A549 (cell line): Measurements from ENCODE around the gene TRAF7. TPM values are rescaled to one million over a fixed set of nuclear protein-coding genes. Genes with fewer than 3 reads are reported as not detected.
A peak's percentile ranks its signal among the peaks of the same experiment; 100 is the strongest.
"Not testable (repeated sequence)": the region's sequence is repeated elsewhere in the genome, so short reads cannot be mapped to it uniquely, and the experiment has no call there.

ENCODE experiments used
- ATAC-seq, 2 experiments: fragments of 200-7000 bp in 1 of 2; fragments of >200 bp in 1 of 2; cut with Nextera tagmentation in 1 of 2; cut with Tn5 transposase in 1 of 2; 3 replicates each; pipeline versions ENCODE4 v1.8.0 to v1.9.1; 2018 to 2020; ENCODE audit warnings: mild to moderate bottlenecking in 1 of 2, moderate library complexity in 1 of 2
- CTCF ChIA-PET: fragments of 300-600 bp; sonication (Branson Sonifier 250); formaldehyde crosslinking; extraction: SDS; loops from one replicate; lab custom pipeline; 2021; ENCODE audit warnings: antibody characterized with exemption, inconsistent platforms; lab: Yijun Ruan, JAX
- POLR2A ChIA-PET: fragments of 350-600 bp; formaldehyde crosslinking; extraction: SDS; loops from one replicate; lab custom pipeline; 2021; ENCODE audit warnings: antibody characterized with exemption, inconsistent platforms; lab: Yijun Ruan, JAX
- DNase-seq, 2 experiments: peaks; one replicate each; pipeline versions ENCODE4 v3.0.0 to v3.0.0-alpha.2; 2011 to 2016; ENCODE audit warnings: low read depth in 1 of 2, low spot score in 1 of 2
- FAIRE-seq: peaks from 2 replicates; lab custom pipeline; 2011; peaks lifted over from hg19 to GRCh38; lab: Jason Lieb, UNC
- H3K27ac ChIP-seq, 2 experiments: fragments of >200 bp; sonication (Bioruptor Twin); formaldehyde crosslinking; 3 replicates each; pipeline ENCODE4 v1.5.1; 2016 to 2017
- H3K4me1 ChIP-seq: fragments of >200 bp; sonication (Bioruptor Twin); formaldehyde crosslinking; 3 replicates; pipeline ENCODE4 v1.6.1; 2016
- H3K4me2 ChIP-seq: fragments of >200 bp; sonication (Bioruptor Twin); formaldehyde crosslinking; 3 replicates; pipeline ENCODE4 v1.6.1; 2016
- H3K4me3 ChIP-seq: fragments of >200 bp; sonication (Bioruptor Twin); formaldehyde crosslinking; 3 replicates; pipeline ENCODE4 v1.5.1; 2016
- H3K9me3 ChIP-seq: fragments of >200 bp; sonication (Bioruptor Twin); formaldehyde crosslinking; 3 replicates; pipeline ENCODE4 v1.6.1; 2016
- NPAS2 ChIP-seq: fragments of 250-450 bp; sonication (Bioruptor Pico); IDR thresholded peaks from 2 replicates; pipeline ENCODE4 v1.8.0; 2022; ENCODE audit warnings: mild to moderate bottlenecking, moderate library complexity, borderline replicate concordance
- NR3C1 ChIP-seq: fragments of >200 bp; sonication (Bioruptor Twin); formaldehyde crosslinking; IDR thresholded peaks from 3 replicates; pipeline ENCODE4 v1.6.1; 2017
- WGBS: methylation state at CpG from one replicate; pipeline ENCODE4 v1.1.6; 2017; ENCODE audit errors: missing lambda C conversion rate; 5-methylcytosine and 5-hydroxymethylcytosine counted together
- polyA plus RNA-seq, 4 experiments: library from polyadenylated mRNA; depleted of rRNA in 3 of 4; stranded (reverse); fragments of >200 nt; fragmentation: RNase III in 1 of 4; extraction: RNeasy Plus Mini Kit Qiagen cat#74134 plus additional on column Dnase treatment in 1 of 4; gene quantifications; 2 replicates in 3 of 4; 3 replicates in 1 of 4; pipeline ENCODE4 v1.2.3, GENCODE V29; 2011 to 2017
- TF ChIP-seq, protein P1 (sequence below): IDR thresholded peaks from 2 replicates; pipeline ENCODE4 v1.6.1; 2012; ENCODE audit warnings: low read depth, borderline replicate concordance

TRAF7 gene
- polyA plus RNA-seq, 2 of the 4 experiments (the other 2 are of a cell fraction): 31.9 to 50.0 TPM

DNA sequence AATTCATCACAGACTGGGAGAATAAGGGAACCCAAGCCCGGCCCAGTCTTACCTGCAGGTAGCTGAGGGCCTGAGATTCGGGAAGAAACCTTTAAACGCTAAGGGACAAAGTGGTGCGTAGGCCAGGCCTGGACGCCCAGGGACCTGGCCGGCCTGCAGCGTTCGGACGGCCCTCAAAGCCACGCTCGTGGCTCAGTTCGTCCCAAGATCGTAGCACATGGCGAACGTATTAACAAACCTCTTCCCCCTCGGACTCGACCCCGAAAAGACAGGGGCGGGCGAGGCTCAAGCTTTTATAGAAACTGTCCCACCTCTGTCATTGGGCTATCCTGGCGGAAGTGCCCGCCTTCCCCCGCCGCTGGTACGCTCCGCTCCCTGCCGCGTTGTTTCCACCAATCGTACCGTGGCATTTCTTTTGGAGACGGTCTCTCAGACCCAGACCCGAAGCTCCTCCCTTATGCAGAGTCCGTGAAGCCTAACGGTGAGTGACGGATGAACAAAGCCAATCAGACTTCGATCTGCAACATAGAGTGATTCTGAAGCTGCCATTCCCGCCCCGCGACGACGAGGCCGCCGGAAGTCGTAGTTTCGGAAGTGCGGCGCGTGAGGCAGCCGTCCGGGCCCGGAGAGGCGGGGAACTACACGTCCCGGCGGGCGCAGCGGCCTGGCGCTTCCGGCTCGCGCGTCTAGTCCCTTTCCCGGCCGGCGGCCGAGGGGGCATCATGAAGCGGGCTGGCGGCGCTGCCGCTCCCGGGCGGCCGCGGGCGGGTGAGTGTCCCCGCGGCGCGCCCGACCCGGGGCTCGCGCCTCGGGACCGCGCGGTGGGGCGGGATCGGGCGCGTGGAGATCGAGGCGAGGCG, at the start of gene TRAF7 (continued):
- TF ChIP-seq, protein P1, sequence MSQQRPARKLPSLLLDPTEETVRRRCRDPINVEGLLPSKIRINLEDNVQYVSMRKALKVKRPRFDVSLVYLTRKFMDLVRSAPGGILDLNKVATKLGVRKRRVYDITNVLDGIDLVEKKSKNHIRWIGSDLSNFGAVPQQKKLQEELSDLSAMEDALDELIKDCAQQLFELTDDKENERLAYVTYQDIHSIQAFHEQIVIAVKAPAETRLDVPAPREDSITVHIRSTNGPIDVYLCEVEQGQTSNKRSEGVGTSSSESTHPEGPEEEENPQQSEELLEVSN: peak; percentile 17; the same call in 1 of the 2 replicates
- TF ChIP-seq NPAS2 (no peak), NR3C1 (no peak)

DNA sequence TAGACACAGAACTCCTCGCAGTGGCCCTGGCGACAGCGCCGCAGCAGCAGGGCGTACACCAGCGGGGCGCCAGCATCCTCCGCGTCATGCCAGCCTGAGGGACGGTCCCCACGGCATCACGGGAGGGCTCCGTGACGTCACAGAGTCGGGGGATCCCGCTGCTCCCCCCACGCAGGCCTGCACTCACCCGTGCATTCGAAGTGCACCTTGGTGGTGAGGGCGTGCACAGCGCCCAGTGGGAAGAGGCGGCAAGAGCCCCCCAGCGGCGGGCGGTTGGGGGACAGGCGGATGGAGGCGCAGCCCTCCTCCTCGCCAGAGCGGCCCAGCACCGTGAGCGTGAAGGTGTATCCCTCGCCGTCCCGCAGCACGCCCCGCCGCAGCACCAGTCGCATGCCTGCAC, 49.4 kb upstream of the TRAF7 start:
- 98% methylated on average over 24 of the region's 38 CpGs for WGBS
- FAIRE-seq, H3K4me2 ChIP-seq, CTCF ChIA-PET, DNase-seq, POLR2A ChIA-PET, H3K27ac ChIP-seq, H3K4me3 ChIP-seq, H3K4me1 ChIP-seq, H3K9me3 ChIP-seq, ATAC-seq: not testable (repeated sequence)

DNA sequence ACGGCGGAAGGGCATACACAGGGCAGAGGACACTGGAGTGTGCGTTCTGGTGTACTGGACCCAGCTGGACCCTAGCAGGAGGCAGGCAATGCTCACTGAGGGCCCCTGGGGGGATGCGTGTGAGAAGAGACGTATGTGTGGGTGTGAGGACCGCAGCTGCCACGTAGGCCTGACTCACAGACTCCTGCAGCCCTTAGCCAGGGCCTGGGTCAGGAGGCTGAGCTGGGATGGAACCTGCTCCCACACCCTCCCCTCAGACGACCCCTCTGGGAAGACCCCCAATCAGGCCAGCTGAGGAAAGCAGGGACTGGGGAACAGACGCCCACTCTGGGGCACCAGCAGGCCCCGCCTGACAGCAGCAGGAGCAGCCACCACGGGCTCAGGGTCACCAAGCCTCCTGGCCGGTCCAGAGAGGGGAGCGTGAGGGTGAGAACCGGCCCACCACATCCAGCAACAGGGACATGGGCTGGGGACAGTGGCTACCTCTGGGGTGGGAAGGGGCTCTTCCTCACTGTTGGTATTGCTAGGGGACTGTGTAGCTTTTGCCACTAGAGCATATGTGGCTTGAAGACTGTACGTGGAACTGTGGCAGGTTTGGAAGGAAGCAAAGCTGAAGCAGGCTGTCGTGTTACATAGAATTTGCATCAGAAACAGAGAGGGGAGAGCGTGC, 48.3 kb upstream of the TRAF7 start:
- 82% methylated on average over 14 of the region's 17 CpGs for WGBS

DNA sequence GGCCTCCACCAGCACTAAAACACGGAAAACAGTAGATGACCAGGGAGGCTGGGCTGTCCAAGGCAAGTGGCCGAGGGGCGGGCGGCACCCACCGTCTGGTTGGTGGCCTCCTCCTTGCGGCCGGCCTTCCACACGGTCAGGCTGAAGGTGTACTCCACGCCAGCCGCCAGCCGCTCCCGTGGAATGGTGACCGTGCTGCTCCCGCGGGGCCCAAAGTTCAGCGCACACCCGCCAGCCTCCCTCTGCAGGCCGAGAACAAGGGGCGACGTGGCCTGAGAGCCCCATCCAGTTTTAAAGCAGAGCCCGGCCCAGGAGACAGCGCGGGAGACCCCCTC, 47.8 kb upstream of the TRAF7 start:
- H3K4me1 ChIP-seq, DNase-seq, POLR2A ChIA-PET, H3K9me3 ChIP-seq, H3K4me2 ChIP-seq, FAIRE-seq, CTCF ChIA-PET, H3K27ac ChIP-seq, H3K4me3 ChIP-seq: not testable (repeated sequence)
- WGBS: 92% methylated on average over 8 of the region's 23 CpGs
- peak; percentile 25; a peak in 5 of 6 replicates for ATAC-seq

More for the DNA sequence above, 48.3 kb upstream of the TRAF7 start:
- H3K9me3 ChIP-seq, POLR2A ChIA-PET, H3K4me3 ChIP-seq, FAIRE-seq, CTCF ChIA-PET, H3K4me1 ChIP-seq, H3K27ac ChIP-seq, H3K4me2 ChIP-seq: not testable (repeated sequence)
- DNase-seq (peak in 1 of 2 experiments; percentile 5), ATAC-seq (peak; percentile 43 to 48; a peak in 4 of 6 replicates)

DNA sequence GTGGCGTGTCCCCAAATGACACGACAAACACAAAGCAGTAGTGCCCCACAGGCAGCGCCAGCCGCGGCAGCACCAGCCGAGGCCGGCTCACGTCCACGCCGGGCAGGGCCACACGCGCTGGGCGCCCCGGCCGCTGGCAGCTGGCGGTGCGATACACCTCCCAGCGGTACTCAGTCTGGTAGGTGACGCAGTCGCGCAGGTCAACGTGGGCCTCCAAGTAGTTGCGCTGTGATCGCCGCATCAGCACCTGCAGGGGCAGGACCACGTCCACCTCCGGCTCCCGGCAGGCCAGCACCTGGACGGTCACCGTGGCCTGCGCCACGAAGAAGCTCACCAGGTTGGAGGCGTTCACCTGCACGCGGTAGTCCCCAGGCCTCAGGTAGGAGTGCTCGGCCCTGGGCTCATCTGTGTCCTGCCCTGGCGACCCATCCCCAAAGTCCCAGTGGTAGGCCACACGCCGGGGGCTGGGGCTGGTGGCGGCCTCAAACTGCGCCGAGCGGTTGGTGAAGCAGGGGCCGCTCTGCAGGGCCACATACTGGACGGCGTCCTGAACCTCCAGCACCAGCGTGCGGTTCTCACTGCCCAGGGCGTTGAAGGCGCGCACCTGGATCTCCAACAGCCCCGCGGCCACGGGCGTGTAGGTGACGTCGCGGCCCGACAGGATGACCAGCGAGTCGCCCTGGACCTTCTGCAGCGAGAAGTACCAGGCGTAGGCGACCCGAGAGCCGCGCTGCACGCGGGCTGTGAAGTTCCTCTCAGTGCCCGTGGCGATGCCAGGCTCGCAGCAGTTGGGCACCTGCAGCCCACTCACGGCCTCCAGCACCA, 46.9 kb upstream of the TRAF7 start:
- H3K4me3 ChIP-seq, H3K4me1 ChIP-seq, H3K27ac ChIP-seq, FAIRE-seq, DNase-seq, CTCF ChIA-PET, POLR2A ChIA-PET, ATAC-seq, H3K4me2 ChIP-seq, H3K9me3 ChIP-seq: not testable (repeated sequence)
- 98% methylated on average over 50 of the region's 73 CpGs for WGBS

DNA sequence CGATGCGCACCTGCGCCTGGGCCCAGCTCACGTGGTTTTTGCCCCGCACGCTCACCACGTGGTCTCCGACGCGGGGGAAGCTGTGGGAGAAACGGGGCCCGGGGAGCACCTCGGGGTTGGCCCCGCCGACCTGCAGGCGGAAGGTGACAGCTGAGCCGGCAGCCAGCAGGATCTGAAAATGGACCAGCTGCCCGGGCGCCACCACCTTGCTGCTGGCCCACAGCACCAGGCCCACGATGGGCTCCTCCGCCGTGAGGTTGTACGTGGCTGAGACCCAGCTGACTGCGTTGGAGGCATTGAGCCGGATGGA, 46.4 kb upstream of the TRAF7 start:
- H3K9me3 ChIP-seq, H3K4me1 ChIP-seq, POLR2A ChIA-PET, DNase-seq, H3K4me3 ChIP-seq, H3K27ac ChIP-seq, ATAC-seq, FAIRE-seq, CTCF ChIA-PET, H3K4me2 ChIP-seq: not testable (repeated sequence)
- WGBS: 97% methylated on average over 25 of the region's 25 CpGs

DNA sequence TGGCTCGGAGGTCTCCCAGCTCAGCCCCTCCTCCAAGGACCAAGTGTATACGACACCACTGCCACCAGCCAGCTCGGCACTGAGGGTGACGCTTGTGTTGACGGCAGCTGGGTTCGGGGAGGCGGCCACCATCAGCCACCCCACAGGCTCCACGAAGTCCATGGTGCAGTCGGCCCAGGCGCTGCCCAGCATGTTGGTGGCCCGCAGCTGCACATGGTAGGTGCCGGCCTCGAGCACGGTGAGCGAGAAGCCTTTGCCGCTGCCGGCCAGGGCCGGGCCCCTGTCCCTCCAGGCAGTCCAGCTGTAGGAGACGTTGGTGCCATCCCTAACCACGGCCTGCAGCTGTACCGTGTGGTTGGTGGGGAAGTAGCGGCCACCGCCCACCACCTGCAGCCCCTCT, 45.7 kb upstream of the TRAF7 start:
- H3K4me1 ChIP-seq, POLR2A ChIA-PET, CTCF ChIA-PET, H3K27ac ChIP-seq, H3K4me3 ChIP-seq, ATAC-seq, FAIRE-seq, DNase-seq, H3K4me2 ChIP-seq, H3K9me3 ChIP-seq: not testable (repeated sequence)
- 98% methylated on average over 8 of the region's 23 CpGs for WGBS

DNA sequence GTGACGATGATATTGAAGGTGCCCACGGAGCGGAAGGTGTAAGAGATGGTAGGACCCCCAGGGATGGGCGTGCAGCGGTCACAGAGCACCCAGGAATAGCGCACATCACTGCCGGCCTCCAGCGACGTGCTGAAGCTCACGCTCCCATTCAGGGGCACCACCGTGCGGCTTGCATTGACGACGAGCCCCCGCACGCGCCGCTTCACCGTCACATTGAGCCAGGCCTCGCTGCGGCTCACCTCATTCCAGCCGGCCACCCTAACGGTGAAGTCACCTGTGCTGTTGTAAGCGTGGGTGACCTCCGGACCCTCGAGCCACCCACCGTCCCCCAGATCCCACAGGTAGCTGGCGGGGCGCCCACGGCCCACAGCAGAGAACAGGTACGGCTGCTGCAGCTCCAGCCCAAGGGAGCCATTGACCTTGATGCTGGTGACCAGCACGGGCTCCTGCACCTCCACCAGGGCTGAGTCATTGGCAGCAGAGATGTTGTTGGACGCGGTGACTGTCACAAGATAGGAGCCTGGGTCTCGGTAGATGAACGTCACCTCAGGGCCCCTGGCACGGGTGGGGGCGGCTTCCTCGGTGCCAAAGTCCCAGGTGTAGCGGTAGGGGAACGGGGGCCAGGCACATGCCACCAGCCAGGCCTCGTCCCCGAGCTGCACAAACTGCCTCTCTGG, 45.1 kb upstream of the TRAF7 start:
- CTCF ChIA-PET, H3K4me1 ChIP-seq, H3K9me3 ChIP-seq, H3K27ac ChIP-seq, H3K4me3 ChIP-seq, FAIRE-seq, POLR2A ChIA-PET, H3K4me2 ChIP-seq, DNase-seq: not testable (repeated sequence)
- ATAC-seq: peak in 1 of 2 experiments; percentile 30; a peak in 1 of 6 replicates
- WGBS: 97% methylated on average over 28 of the region's 43 CpGs

DNA sequence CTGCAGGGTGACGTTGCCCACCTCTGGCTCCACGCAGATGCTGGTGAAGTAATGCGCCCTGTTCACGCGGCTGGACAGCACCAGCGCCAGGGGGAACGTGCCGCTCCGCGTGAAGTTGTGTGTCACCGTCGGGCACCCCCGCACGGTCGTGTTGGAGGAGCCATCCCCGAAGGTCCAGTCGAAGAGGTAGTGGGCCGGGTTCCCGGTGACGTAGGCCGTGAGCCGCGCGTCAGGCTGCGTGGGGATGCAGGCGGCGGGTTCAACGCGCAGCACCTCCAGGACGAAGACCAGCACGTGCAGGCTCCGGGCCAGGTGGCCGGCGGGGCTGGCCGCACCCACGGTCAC, 44.6 kb upstream of the TRAF7 start:
- FAIRE-seq: not testable (repeated sequence)

More for the DNA sequence above, 44.6 kb upstream of the TRAF7 start:
- H3K4me2 ChIP-seq, DNase-seq, POLR2A ChIA-PET, H3K4me3 ChIP-seq, H3K4me1 ChIP-seq, ATAC-seq, H3K9me3 ChIP-seq, CTCF ChIA-PET, H3K27ac ChIP-seq: not testable (repeated sequence)
- WGBS: 96% methylated on average over 29 of the region's 36 CpGs
